ENCODE results near the gene LRRC8B.

DNA sequence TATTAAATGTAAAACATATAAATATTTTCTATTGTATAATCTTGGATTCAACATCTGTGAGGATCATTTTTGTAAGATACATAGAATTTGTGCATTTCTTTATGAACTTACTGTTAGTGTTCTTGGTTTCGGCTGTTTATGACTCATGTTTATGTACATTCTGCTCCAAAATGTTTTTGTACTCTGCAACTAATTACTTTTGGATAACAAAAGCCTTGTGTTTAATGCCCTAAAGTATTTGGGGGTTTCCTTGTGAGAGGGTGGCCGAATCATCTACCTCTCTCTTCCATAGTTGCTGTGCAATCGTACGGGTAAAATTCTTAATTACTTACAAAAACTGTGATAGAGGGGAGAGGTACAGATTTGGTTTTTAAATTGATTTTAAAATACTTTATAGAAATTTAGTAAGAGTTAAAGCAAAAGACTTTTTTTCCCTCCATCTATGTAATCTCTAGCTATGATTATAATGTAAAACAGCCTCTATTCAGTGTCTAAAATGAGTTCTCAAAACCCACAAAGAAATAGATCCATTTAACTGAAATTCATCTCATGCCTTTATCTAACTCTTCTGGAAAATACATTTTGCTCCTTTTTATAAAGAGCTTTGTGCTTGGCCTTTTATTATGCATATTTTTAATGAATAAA is 69.6 kb downstream of the LRRC8B start:
- TF ChIP-seq CTCF (conservative IDR thresholded peaks at IDR 0.05) = no peak
- TF ChIP-seq EZH2 (IDR thresholded peaks at IDR 0.05; ENCODE audit: low read depth) = no peak
